Measurements from ENCODE around the gene SNRPD2. TPM values are rescaled to one million over a fixed set of nuclear protein-coding genes. Genes with fewer than 3 reads are reported as not detected.

Gene SNRPD2
- total RNA-seq, 1 experiment from 2014 or later = 793 TPM

- no peak within 1 kb of the TSS for H4K8ac ChIP-seq (replicated peaks; ENCODE audit: insufficient read length, low read depth, low read length)
- no peak within 1 kb of the TSS for H3K18ac ChIP-seq (ENCODE audit: insufficient read length, low read depth, low read length)
Measured at GRCh38 chr19:45733160-45733810, 41.5 kb upstream of the SNRPD2 start, which contains the start of gene MEIOSIN. TSS of gene MEIOSIN (plus strand) at chr19:45733439. CDS start at chr19:45735377, 1,938 bp downstream.

More at GRCh38 chr19:45733160-45733810, 41.5 kb upstream of the SNRPD2 start, which contains the start of gene MEIOSIN:
- no peaks in the 10 kb centered on the region for H4K20me1 ChIP-seq (ENCODE audit: control insufficient read depth, insufficient read depth, insufficient read length)
- no peaks in the 10 kb centered on the region; the same call in 1 of the 2 replicates for H3K4me1 ChIP-seq (ENCODE audit: insufficient read depth, low read length)
- no peak within 1 kb of the TSS for H2AK5ac ChIP-seq (ENCODE audit: insufficient read length, low read length)
- Mint-ChIP-seq H3K4me1 (peaks cover 10 to 15% of the 10 kb centered on the region in 2 experiments), H3K9me3 (no peaks in the 10 kb centered on the region), H3K27me3 (ENCODE audit: low read depth) (peaks cover 2% of the 10 kb centered on the region), H3K4me3 (no peak within 1 kb of the TSS), H3K36me3 (ENCODE audit: insufficient read depth in 1 of 3, low read depth in 3 of 3) (no peaks in the 10 kb centered on the region), H3K27ac (no peak within 1 kb of the TSS)
- no peak within 1 kb of the TSS for H3K9ac ChIP-seq (ENCODE audit: extremely low read depth, insufficient read length, low read length)
- no peaks in the 10 kb centered on the region for H3K23me2 ChIP-seq (ENCODE audit: insufficient read length, low read depth, low read length, poor library complexity, severe bottlenecking)
- TF ChIP-seq CTCF (conservative IDR thresholded peaks at IDR 0.05) = no peak
- no peak within 1 kb of the TSS for H4K5ac ChIP-seq (ENCODE audit: insufficient read length, low read depth, low read length)
- H3K56ac ChIP-seq (ENCODE audit: insufficient read length, low read depth, low read length) = no peak within 1 kb of the TSS
- no peak within 1 kb of the TSS for H3K4me2 ChIP-seq (ENCODE audit: insufficient read depth, insufficient read length, low read length)
- H2BK15ac ChIP-seq (ENCODE audit: low read depth, low read length) = no peak within 1 kb of the TSS
- H3K79me2 ChIP-seq (ENCODE audit: insufficient read depth, low read length) = no peaks in the 10 kb centered on the region; the same call in 1 of the 2 replicates
- no peak within 1 kb of the TSS for H2BK12ac ChIP-seq (ENCODE audit: insufficient read length, low read depth, low read length)
- no CpG with 5 or more reads among the region's 59 CpGs for WGBS (ENCODE audit: extremely low coverage, insufficient read length, low lambda C conversion rate)
- H3K27ac ChIP-seq (ENCODE audit: insufficient read length, low read depth, low read length) = no peak within 1 kb of the TSS
- H3T11ph ChIP-seq (ENCODE audit: low read length) = no peak within 1 kb of the TSS
- no peak within 1 kb of the TSS for H3K23ac ChIP-seq (ENCODE audit: insufficient read length, low read depth, low read length)
- peaks cover 2% of the 10 kb centered on the region for H3K79me1 ChIP-seq (ENCODE audit: insufficient read depth, low read depth, low read length, poor library complexity, severe bottlenecking)
- no peaks in the 10 kb centered on the region for H3K9me3 ChIP-seq (ENCODE audit: control insufficient read depth, low read depth, low read length)
- H3K14ac ChIP-seq (ENCODE audit: insufficient read depth, low read length) = no peak within 1 kb of the TSS
- no peak for DNase-seq
- H3K27me3 ChIP-seq (ENCODE audit: insufficient read depth, low read length) = no peaks in the 10 kb centered on the region; the same call in 1 of the 2 replicates
- H3K4ac ChIP-seq (ENCODE audit: low read depth, low read length) = no peak within 1 kb of the TSS
- H4K91ac ChIP-seq (ENCODE audit: insufficient read length, low read depth, low read length) = no peak within 1 kb of the TSS
- no peak within 1 kb of the TSS for H2BK20ac ChIP-seq (ENCODE audit: low read depth, low read length, poor library complexity, severe bottlenecking)
- no peak within 1 kb of the TSS for H2BK120ac ChIP-seq (ENCODE audit: low read depth, low read length, poor library complexity, severe bottlenecking)
- no peak within 1 kb of the TSS for H2BK5ac ChIP-seq (ENCODE audit: insufficient read length, low read length)
- no peak within 1 kb of the TSS for H2AFZ ChIP-seq (ENCODE audit: low read length)

Measured in H9 (cell line).